HUES48 (cell line): ENCODE measurements around the gene LTO1.
"Not testable (repeated sequence)": the region's sequence is repeated elsewhere in the genome, so short reads cannot be mapped to it uniquely, and the experiment has no call there.

Source experiments
- H3K27ac ChIP-seq: one replicate; pipeline ENCODE4 v1.7.0; 2013; ENCODE audit warnings: low read depth, low read length, inconsistent platforms
- H3K27me3 ChIP-seq: 2 replicates; pipeline ENCODE4 v1.6.1; 2013; ENCODE audit warnings: mild to moderate bottlenecking, low read length; ENCODE audit not compliant: control insufficient read depth, insufficient read depth
- H3K36me3 ChIP-seq: 2 replicates; pipeline ENCODE4 v1.6.1; 2013; ENCODE audit warnings: low read length; ENCODE audit not compliant: control insufficient read depth, insufficient read depth
- H3K4me1 ChIP-seq: 2 replicates; pipeline ENCODE4 v1.6.1; 2013; ENCODE audit warnings: mild to moderate bottlenecking, low read length; ENCODE audit not compliant: control insufficient read depth, insufficient read depth
- H3K4me3 ChIP-seq: 2 replicates; pipeline ENCODE4 v1.5.1; 2013; ENCODE audit warnings: mild to moderate bottlenecking, low read depth, low read length
- H3K9ac ChIP-seq: 2 replicates; pipeline ENCODE4 v1.6.1; 2013; ENCODE audit warnings: mild to moderate bottlenecking, low read depth, low read length, moderate library complexity
- H3K9me3 ChIP-seq: 2 replicates; pipeline ENCODE4 v1.6.1; 2013; ENCODE audit warnings: low read length; ENCODE audit not compliant: control insufficient read depth, insufficient read depth

LTO1 gene

DNA sequence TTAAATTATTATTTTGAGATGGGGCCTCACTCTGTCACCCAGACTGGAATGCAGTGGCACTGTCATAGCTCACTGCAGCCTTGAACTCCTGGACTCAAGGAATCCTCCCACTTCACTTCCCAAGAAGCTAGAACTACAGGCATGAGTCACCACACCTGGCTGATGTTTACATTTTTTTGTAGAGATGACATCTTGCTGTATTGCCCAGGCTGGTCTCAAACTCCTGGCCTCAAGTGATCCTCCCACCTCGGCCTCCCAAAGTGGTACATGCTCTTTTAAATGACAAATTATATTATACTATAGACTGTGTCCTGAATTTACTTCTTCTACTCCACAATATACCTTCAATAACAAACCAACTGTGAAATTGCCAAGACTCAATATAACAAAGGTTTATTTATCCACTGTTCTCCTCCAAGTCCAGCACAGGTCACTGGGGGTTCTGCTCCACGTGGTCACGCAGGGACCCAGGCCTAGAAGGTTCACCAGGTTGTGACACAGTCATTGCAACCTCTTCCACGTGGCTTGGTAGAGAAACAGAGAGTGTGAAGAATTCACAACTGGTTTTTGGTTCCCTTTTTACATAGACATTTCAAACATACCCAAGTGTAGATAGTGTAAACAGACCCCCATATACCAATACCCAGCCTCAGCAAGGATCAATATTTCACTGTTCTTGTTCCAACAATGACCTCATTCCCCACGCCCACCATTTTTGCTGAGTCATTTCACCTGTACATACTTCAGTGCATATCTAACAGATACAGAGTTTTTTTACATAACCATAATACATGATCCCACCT, 13.0 kb upstream of the LTO1 start:
- H3K27ac ChIP-seq, H3K36me3 ChIP-seq, H3K4me1 ChIP-seq, H3K4me3 ChIP-seq, H3K9ac ChIP-seq, H3K27me3 ChIP-seq, H3K9me3 ChIP-seq: not testable (repeated sequence)

DNA sequence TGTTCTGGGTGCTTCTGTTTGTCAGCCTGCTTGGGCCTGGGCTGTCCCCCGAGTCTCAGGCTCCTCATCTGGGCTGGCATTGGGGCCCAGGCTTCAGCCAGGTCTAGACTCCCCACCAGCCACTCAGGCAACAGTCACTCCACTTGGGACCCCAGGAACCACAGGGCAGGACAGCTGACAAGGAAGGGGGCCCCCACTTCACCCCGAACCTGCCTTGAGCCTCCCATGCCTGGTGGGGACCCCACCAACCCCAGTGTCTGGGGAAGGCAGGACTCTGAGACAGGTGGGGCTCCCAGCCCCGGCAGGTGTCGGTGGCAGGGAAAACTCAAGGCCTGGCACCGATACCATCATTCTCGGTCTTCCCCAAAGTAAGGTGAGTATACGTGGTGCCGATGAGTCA, 11.7 kb upstream of the LTO1 start:
- Histone ChIP-seq H3K27me3 (peaks cover 6% of the 10 kb centered on the region), H3K9ac (no peak overlapping the region), H3K27ac (no peak overlapping the region), H3K4me1 (no peaks in the 10 kb centered on the region), H3K36me3 (no peaks in the 10 kb centered on the region), H3K9me3 (no peaks in the 10 kb centered on the region), H3K4me3 (no peak overlapping the region)

DNA sequence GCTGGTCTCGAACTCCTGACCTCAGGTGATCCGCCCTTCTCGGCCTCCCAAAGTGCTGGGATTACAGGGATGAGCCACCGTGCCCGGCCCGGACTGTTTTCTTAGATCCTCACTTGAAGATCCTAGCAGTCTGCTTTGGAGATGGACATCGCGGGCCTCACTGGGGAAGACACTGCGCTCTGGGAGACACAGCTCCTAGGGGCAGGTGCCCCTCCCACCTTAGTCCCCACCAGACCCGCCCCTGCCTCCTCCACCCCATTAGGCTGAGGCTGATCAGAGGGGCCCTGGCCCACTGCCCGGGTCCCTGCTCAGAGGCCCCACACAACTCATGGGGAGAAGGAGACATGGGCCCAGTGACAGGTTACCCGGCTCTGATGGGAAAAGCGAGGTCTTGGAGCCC, 11.3 kb upstream of the LTO1 start:
- Histone ChIP-seq H3K9ac (no peak overlapping the region), H3K4me1 (no peaks in the 10 kb centered on the region), H3K9me3 (no peaks in the 10 kb centered on the region)

DNA sequence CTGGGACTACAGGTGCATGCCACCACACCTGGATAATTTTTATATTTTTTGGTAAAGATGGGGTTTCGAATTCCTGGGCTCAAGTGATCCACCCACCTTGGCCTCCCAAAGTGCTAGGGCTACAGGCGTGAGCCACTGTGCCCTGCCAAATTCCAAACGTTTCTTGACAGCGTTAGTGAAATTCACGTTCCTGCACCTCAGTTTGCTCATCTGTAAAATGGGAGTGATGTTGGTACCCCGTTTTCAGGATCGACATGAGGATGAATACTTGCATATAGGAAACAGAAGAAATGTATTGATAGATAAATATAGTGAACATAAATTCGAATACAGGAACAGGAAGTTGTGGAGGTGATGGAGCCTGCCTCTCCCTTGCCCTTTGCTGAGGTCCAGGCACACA, 10.2 kb upstream of the LTO1 start:
- H3K4me1 ChIP-seq = no peaks in the 10 kb centered on the region
- H3K27ac ChIP-seq = no peak overlapping the region
- H3K36me3 ChIP-seq = no peaks in the 10 kb centered on the region
- H3K27me3 ChIP-seq = peaks cover 6% of the 10 kb centered on the region
- H3K9me3 ChIP-seq = no peaks in the 10 kb centered on the region
- peak overlapping the region; percentile 43 for H3K4me3 ChIP-seq
- H3K9ac ChIP-seq = no peak overlapping the region

More for the DNA sequence above, 11.3 kb upstream of the LTO1 start:
- Histone ChIP-seq H3K4me3 (no peak overlapping the region), H3K27me3 (peaks cover 6% of the 10 kb centered on the region), H3K36me3 (no peaks in the 10 kb centered on the region), H3K27ac (no peak overlapping the region)

DNA sequence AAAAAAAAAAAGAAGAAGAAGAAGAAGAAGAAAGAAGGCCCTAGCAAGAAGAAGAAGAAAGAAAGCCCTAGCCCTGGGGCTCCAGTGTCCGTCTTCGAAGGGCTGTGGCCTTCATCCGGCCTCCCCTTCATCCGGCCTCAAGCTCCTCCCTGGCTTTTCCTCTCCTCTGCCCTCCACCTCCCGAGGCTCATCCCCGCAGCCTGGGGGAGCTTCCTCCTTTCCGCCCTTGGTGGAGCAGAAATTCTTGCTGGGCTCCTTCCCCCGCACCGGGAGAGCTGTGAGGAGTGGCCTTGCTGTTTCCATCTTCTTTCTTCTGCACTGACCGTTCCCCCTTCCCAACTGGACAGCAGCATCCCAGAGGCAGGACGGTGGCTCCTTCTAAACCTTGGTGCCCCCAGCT, 9.5 kb upstream of the LTO1 start:
- Histone ChIP-seq H3K27me3 (peaks cover 6% of the 10 kb centered on the region), H3K36me3 (no peaks in the 10 kb centered on the region), H3K27ac (no peak overlapping the region), H3K4me1 (no peaks in the 10 kb centered on the region), H3K9ac (no peak overlapping the region), H3K9me3 (no peaks in the 10 kb centered on the region), H3K4me3 (no peak overlapping the region)

DNA sequence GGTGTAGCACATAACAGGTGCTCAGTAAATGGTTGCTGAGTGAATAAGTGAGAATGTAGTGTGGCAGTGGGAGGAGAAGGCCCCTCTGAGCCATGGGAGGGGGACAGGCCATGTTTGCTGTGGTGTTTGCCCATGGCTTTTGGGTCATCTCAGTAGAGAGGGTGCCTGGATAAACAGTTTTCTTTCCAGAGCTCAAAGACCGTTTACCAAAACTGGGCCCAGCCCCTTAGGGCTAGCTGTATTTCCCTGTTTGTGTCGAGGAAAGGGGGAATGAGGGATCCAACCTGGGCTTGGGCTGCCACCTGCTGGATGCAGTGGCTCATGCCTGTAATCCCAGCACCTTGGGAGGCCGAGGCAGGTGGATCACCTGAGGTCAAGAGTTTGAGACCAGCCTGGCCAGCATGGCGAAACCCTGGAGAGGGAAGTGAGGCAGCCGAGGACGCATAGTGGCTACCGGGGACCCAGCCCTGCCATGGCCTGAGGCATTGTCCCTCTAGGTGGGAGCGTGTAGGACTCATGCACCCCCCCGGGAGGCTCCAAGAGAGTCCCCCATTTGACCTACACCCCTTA, 8.7 kb upstream of the LTO1 start:
- Histone ChIP-seq H3K4me1 (no peaks in the 10 kb centered on the region), H3K27ac (no peak overlapping the region)

DNA sequence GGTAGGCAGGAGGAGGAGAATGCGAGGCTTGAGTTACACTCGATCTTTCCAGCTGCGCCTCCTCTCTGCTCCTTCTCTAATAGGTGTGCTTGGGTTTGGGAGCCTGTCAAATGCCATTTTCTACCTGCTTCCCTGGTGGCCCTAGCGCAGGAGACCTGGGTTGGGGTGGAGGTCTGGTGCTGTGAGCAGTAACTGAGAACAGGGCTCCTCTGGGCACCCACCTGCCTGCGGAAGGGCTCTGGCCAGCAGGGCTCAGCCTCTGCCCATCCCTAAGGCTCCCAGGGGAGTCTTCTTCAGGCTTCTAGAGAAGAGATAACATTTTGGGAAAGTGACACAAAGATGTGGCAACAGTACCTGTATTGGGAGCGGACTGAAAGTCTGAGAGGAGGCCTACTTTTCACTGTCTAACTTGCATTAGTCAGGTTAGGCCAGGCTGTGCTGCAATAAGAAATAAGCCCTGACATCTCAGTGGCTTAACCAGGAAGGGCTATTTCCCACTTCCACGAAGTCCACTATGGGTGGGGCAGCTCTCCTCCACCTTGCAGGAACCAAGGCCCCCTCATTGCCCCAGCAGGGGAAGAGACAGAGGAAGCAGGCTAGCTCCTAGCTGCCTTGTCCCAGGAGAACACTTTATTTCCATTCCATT, 7.7 kb upstream of the LTO1 start:
- H3K27me3 ChIP-seq = peaks cover 6% of the 10 kb centered on the region
- no peak overlapping the region for H3K27ac ChIP-seq
- H3K9me3 ChIP-seq = no peaks in the 10 kb centered on the region
- no peak overlapping the region for H3K4me3 ChIP-seq
- no peaks in the 10 kb centered on the region for H3K4me1 ChIP-seq
- H3K9ac ChIP-seq = no peak overlapping the region
- H3K36me3 ChIP-seq = no peaks in the 10 kb centered on the region

More for the DNA sequence above, 8.7 kb upstream of the LTO1 start:
- peaks cover 6% of the 10 kb centered on the region for H3K27me3 ChIP-seq
- H3K9ac ChIP-seq = no peak overlapping the region
- H3K9me3 ChIP-seq = no peaks in the 10 kb centered on the region
- H3K4me3 ChIP-seq = no peak overlapping the region
- H3K36me3 ChIP-seq = no peaks in the 10 kb centered on the region

DNA sequence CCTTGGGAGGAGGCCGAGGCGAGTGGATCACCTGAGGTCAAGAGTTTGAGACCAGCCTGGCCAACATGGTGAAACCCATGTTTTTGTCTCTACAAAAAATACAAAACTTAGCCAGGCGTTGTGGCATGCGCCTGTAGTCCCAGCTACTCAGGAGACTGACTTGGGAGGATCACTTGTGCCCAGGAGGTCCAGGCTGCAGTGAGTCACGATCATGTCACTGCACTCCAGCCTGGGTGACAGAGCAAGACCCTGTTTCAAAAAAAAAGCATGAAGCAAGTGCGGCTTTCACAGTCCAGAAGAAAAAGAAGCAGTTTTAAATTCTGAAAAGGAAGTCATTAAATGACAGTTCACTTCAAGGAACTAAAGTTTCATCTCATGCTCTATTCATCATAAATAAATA, 7.1 kb upstream of the LTO1 start:
- no peaks in the 10 kb centered on the region for H3K4me1 ChIP-seq
- H3K9me3 ChIP-seq = no peaks in the 10 kb centered on the region
- no peaks in the 10 kb centered on the region for H3K36me3 ChIP-seq
- H3K9ac ChIP-seq = no peak overlapping the region
- no peak overlapping the region for H3K4me3 ChIP-seq
- no peak overlapping the region for H3K27ac ChIP-seq
- H3K27me3 ChIP-seq = peaks cover 6% of the 10 kb centered on the region

DNA sequence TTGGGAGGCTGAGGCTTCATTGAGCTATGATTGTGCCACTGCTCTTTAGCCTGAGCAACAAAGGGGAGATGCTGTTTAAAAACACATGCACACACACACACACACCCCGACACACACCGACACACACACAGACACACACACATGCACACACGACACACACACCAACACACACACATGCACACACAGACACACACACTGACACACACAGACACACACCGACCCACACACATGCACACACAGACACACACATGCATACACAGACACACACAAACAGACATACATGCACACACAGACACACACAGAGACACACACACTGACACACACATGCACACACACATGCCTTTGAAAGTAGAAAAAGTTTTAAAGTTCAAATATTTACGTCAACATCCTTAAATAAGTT, 5.5 kb upstream of the LTO1 start:
- H3K4me1 ChIP-seq = no peaks in the 10 kb centered on the region
- no peak overlapping the region for H3K27ac ChIP-seq
- no peaks in the 10 kb centered on the region for H3K9me3 ChIP-seq
- H3K36me3 ChIP-seq = no peaks in the 10 kb centered on the region
- no peak overlapping the region for H3K9ac ChIP-seq
- H3K4me3 ChIP-seq = no peak overlapping the region
- H3K27me3 ChIP-seq = peaks cover 5% of the 10 kb centered on the region

DNA sequence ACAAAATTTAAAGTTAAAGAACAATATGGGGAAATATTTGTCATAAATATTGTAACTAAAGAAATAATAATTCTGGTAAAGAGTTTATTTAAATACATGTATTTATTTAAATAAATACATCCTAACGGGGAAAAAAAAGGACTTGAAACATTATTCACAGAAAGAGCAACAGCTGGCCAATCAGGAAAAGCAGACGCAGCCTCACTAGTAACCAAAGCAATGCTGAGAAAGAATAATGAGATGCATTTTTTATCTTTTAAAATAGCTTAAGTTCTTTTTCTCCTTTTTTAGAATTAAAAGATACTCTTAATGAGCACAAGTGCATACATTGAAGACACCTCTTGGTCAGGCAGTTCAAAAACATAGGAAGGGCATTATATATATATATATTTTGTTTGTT, 2.6 kb upstream of the LTO1 start:
- peaks cover 6% of the 10 kb centered on the region for H3K36me3 ChIP-seq
- H3K4me1 ChIP-seq = 0 out of 2 replicates have a peak, but pooled peaks cover 3% of the 10 kb centered on the region
- H3K27ac ChIP-seq = no peak overlapping the region
- H3K9ac ChIP-seq = no peak overlapping the region
- no peaks in the 10 kb centered on the region for H3K9me3 ChIP-seq
- H3K27me3 ChIP-seq = no peaks in the 10 kb centered on the region
- H3K4me3 ChIP-seq = no peak overlapping the region

DNA sequence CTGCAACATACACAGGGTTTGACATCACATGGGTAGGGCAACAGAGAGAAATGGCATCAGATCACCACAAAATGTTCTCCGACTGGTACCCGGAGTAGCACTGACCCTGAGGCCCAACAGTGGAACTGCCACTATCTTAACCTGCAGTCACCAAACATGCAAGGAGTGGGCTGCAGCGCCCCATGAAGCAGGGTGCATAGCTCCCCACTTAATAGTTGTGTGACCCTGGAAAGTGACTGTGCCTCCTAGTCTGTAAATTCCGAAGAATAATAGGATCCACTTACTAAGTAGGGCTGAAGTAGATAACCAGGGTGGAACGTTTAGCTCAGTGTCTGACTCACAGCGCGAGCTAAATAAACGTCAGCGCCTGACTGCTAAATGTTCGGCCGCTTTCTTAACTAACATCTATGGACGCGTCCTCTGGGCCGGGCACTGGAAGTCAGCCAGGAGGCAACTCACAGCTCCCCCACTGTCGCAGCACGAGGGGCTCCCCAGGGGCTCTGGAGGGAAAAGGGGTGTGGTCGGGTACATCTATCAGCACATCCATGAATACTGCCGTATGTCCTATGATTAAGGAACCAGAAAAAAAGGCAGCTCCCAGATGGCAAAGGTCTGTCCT, 777 bp downstream of the LTO1 start:
- no peaks in the 10 kb centered on the region for H3K27me3 ChIP-seq
- peaks cover 6% of the 10 kb centered on the region; the same call in 1 of the 2 replicates for H3K4me1 ChIP-seq
- peak overlapping the region; percentile 85 for H3K4me3 ChIP-seq
- no peaks in the 10 kb centered on the region for H3K9me3 ChIP-seq
- H3K36me3 ChIP-seq = peaks cover 27% of the 10 kb centered on the region
- peak overlapping the region; percentile 58; the same call in 1 of the 2 replicates for H3K9ac ChIP-seq
- no peak overlapping the region for H3K27ac ChIP-seq
